GM19438 (cell line): Measurements from ENCODE around the gene MBD3.

ENCODE experiments used
- ATAC-seq: cut with Tn5 transposase; IDR thresholded peaks from one replicate; pipeline ENCODE4 v1.9.1; 2021; ENCODE audit warnings: low read depth; ENCODE audit not compliant: unreplicated experiment

Gene MBD3

DNA sequence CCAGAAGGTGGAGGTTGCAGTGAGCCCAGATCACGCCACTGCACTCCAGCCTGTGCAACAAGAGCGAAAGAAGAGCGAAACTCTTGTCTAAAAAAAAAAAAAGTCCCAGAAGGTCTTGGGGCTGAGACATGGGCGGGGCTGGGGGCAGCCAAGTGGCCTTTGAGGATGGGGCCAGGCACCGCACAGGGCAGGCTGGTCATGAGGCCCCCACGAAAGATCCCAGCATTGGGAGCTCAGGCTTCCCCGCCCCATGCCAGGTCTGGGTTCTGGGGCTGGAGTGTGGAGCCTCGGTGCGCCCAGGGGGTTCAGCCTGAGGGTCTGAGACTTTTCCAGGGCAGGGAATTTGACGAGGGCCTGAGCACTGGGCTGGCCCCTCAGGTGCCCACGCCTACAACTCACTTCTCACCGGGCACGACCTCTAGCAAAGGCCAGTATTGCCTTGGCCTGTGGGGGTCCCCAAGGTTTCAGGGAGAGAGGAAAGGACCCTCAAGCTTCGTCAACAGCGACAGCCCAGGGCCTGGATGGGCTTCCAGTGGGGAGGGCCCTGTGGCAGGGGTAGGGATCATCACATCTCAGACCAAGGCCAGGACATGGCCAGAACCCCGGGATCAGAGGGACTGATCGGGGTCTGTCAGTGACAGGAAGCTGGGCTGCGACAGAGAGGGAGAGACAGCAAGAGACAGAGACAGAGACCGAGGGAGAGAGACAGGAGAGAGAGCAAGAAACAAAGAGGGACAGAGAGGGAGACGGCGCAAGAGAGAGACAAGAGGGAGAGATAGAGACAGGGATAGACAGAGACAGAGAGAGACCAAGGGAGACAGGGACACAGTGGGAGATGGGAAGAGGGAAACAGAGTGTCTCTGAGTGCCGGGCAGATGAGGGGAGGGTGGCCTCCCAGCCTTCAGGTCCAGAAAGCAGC, 17.1 kb downstream of the MBD3 start:
- ATAC-seq, result no peak

DNA sequence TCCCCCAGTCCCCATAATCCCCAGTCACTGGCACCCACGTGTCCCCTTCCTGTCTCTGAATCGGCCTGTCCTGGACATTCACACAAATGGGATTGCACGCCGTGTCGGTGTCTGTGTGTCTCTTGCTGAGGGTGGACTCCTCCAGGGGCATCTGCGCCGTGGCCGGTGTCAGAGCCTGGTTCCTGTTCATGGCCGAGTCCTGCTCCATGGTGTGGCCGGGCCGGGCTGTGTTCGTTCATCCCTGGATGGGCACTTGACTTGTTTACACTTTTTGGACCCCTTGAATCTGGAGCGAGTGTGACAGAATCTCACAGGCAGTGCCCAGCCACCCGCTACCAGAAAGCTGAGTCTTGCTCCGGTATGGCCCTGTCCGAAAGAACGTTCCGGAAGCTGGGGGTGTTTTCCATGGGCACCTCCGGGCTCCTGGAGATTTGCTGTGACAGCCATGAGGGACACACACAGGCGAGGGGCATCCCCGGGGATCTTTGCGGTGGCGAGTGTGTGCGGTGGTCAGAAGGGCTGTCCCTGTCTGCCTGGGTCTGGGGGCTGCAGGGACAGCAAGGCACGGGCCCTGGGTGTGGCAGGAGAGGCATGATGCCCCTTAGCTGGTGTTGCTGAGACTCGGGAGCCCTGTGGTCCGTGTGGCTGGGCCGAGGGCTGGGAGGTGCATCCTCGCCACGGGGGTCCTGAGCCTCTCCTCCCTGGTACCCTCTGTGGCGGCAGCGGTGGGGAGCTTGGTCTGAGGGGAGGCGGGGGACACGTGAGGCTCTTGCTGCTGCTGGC, 18.1 kb downstream of the MBD3 start:
- no peak for ATAC-seq

DNA sequence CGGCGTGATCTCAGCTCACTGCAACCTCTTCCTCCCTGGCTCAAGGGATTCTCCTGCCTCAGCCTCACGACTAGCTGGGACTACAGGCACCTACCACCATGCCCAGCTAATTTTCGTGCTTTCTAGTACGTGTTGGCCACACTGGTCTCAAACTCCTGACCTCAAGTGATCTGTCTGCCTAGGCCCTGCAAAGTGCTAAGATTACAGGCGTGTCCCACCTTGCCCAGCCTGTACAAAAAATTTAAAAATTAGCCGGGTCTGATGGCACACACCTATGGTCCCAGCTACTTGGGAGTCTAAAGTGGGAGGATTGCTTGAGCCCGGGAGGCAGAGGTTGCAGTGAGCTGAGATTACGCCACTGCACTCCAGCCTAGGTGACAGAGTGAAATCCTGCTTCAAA, 19.9 kb downstream of the MBD3 start:
- no peak for ATAC-seq

DNA sequence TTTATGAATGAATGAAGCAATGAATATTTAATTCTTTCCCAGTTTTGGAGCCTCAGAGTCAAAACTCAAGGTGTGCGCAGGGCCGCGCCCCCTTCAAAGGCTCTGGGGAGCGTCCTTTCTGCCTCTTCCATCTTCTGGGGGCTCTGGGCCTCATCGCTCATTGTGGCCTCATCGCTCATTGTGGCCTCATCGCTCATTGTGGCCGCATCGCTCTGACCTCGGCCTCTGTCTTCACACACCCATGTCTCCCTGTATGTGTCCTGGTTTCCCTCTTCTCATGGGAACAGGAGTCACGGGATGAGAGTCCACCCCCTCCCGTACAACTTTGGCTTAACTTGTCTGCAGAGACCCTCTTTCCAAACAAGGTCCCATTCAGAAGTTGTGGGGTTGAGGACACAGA, 21.3 kb downstream of the MBD3 start:
- ATAC-seq, result no peak

DNA sequence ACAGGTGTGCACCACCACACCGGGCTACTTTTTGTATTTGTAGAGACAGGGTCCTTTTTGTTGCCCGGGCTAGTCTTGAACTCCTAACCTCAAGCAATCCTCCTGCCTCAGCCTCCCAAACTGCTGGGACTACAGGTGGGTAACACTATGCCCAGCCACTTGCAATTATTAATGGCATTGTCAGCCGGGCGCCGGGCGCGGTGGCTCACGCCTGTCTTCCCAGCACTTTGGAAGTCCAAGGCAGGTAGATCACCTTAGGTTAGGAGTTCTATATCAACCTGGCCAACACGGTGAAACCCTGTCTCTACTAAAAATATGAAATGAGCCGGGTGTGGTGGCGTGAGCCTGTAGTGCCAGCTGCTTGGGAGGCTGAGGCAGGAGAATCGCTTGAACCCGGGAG, 21.8 kb downstream of the MBD3 start:
- no peak for ATAC-seq

DNA sequence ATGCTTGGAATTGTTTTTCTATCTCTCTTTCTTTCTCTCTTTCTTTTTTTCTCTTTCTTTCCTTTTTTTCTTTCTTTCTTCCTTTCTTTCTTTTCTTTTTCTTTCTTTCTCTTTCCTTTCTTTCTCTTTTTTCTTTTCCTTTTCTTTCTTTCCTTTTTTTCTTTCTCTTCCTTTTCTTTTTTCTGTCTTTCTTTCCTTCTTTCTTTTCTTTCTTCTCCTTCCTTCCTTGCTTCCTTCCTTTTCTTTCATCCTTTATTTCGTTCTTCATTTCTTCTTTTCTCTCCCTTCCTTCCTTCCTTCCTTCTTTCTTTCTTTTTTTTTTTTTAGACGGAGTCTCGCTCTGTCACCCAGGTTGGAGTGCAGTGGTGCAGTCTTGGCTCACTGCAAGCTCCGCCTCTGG, 22.7 kb downstream of the MBD3 start:
- no peak for ATAC-seq

DNA sequence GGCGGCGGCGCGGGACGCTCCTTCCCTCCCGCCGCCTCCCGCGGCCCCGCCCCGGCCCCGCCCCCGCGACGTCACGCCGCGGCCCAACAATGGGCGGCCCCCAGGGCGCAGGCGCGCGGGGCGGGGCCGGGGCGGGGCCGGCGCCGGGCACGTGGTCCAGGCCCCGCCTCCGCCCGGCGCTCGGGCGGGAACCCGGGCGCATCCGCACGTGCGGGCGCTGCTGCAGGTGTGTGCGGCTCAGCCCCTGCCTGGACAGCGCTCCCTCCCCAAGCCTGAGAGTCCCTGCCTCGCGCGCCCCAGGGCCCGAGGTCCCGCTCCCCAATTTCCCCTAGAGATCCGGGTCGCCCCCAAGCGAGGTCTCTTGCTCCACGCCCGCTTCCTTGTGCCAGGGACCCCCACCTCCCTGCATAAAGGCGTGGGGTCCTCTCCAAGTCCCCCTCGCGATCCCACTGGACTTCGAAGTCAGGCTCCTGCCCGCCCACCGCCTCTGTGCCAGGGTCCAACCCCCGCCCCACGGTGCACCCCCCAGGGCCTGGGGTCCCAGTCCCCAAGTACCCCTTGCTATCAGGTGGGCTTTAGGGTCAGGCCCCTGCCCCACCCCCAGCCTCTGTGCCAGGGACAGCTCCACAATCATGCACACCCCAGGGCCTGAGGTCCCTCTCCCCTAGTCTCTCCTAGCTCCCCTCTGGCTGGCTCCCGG, 24.2 kb downstream of the MBD3 start, which contains the start of gene MEX3D:
MEX3D (minus strand) TSS at position 6 of the 700 bp plus-strand sequence. CDS start 267 bp downstream, outside the sequence.
- ATAC-seq, result peak; percentile 59

DNA sequence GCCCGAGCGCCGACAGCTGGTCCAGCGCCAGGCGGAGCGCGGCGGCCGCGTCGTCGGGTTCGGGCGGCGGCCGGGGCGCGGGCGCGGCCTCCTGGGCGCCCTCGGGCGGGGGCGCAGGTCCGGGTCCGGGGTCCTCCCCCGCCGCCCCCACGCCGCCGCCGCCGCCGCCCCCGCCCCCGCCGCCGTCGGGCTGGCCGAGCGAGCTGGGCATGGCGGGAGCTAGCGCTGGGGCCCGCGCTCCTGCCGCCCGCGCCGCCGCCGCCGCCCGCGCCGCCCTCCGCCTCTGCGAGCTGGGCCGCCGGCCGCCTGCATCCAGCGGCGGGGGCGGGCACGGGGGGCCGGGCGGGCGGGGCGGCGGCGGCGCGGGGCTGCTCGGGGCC, 24.8 kb downstream of the MBD3 start:
- ATAC-seq, result no peak

DNA sequence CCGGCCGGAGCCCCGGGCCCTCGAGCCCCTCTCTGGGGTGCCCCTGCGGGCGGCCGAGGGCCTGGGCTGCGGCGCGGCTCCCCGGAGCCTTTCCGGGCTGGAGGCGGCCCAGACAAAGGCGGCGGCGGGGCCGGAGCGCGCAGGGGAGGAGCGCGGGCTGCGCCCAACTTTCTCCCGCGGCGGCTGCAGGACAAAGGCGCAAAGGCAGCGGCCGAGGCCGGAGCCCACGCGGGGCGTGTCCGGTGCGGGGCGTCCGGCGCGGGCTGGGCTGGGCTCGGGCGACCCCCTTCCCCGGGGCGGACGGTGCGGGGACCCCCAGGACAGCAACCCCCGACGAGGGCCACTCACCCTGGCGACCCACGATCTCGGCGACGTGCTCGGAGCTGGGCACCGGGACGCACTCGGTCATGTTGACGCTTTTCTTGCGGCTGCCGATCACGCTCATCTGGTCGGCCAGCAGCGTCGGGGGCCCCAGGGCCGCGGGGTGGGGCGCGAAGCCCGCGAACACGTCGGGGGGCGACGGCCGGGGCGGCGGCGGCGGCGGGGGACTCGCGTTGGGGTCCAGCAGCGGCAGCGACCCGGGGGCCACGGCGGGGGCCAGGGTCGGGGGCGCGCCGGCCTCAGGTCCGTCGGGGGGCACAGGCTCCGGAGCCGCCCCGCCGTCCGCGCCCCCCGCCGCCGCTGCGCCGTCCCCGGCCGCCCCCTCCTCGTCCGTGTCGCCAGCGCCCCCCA, 25.4 kb downstream of the MBD3 start:
- no peak for ATAC-seq

DNA sequence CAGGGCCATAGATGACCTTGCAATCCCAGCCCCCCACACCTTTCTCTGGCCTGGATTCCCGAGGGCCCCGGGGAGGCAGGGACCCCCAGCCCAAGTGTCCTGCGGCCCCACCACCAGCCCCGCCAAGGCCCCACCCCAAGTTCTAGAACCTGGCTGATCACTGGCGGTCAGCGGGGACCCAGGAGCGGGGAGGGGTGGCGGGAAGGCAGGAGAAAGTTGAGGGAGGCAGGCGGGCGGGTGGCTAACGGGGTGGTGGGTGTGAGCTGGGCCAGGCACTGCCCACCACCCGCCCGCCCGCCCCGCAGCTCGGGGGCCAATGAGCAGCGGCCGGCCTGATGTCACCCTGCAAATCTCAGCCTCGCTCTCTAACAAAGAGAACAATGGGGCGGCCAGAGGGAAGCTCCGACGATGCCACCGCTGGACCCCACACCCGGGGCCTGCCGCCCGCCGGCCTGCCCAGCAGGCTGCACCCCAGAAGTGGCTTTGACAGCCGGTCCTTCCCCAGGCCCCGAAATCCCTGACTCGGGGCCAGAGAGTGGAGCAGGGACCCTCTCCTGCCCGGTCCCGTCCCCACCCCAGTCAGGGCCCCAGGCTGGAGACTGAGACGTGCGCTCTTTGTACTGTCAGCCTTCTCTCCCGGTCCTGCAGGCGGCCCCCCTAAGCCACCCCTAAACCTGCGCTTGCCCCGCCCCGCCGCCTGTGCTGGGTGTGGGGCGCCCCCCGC, 26.1 kb downstream of the MBD3 start:
- no peak for ATAC-seq

DNA sequence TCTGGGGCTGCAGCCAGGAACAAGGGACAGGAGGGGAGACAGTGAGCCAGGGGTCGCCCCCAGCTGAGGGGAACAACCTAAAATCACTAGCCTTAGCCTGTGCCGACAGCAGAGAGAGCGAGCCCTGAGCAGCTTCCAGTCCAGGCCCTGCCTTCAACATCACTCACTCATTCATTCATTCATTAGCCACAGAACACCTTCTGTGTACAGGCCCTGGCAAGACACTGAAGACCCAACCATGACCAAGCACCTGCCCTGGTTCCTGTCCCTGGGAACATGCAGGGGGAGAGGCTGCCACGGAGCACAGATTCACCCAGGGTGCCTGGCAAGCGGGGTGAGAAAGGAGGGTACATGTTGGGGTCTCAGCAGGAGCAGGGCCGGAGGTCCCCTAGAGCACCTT, 29.4 kb downstream of the MBD3 start:
- no peak for ATAC-seq

DNA sequence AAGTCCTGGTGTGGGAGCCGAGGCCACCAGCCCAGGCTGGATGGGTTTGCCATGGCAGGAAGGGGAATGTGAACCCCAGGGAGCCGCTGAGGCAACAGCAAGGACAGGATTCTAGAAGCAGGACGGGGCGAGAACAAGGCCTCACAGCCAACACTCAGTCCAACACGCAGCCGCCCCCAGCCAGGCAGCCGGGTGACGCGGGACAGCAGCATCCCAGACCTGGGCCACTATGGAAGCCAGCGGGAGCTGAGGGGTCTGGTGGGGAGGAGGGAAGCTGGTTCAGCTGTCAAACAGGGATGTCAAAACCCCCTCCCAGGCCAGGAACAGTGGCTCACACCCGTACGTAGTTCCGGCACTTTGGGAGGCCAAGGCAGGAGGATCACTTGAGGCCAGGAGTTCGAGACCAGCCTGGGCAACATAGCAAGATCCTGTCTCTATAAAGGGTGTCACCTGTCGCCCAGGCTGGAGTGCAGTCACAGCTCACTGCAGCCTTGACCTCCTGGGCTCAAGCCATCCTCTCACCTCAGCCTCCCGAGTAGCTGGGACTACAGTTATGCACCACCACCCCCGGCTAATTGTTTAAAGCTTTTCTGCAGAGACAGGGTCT, 31.3 kb downstream of the MBD3 start:
- ATAC-seq, result no peak

DNA sequence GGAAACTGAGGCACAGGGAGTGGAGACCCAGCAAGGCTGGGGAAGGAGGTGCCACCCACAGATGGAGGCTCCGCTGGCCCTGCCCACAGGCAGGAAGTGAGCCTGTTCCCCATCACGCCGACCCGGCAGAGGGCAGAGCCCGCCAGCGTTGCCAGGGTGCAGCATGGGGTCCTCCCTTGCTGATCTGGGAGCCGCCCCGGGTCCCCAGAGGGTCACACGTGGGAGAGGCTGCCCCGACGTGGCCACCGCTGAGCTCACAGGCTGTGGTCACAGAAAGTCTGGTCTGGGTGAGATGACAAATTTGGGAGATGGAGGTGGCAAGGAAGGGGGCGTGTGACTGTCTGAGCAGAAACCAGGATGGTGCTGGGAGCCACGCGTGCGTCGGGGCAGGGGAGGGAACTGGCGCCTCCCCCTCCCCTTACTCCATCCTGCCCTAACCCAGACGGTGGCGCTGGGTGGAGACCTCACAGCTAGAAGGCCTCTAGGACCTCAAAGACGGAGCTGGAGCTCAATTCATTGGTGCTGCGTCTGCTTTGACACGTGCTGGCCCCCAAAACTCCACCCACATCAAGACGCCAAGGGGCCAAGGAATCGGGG, 32.3 kb downstream of the MBD3 start:
- ATAC-seq, result no peak

DNA sequence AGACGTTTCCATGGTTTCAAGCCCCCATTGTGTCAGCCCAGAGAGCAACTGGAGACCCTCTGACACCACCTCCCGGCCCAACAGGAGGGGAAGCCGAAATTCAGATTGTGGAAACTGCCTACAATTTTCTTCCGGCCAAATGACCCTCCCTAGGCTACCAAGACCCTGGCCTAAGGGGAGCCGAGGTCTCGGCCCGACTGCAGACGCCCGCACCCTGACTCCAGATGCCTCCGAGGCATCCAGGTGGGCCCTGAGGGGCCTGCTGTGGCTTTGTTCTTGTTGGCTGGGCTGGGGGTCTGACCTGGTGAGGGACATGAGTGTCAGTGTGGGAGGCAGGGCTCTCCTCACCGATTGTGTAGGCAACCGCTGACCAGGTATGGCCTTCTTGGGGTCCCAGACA, 34.1 kb downstream of the MBD3 start:
- no peak for ATAC-seq

DNA sequence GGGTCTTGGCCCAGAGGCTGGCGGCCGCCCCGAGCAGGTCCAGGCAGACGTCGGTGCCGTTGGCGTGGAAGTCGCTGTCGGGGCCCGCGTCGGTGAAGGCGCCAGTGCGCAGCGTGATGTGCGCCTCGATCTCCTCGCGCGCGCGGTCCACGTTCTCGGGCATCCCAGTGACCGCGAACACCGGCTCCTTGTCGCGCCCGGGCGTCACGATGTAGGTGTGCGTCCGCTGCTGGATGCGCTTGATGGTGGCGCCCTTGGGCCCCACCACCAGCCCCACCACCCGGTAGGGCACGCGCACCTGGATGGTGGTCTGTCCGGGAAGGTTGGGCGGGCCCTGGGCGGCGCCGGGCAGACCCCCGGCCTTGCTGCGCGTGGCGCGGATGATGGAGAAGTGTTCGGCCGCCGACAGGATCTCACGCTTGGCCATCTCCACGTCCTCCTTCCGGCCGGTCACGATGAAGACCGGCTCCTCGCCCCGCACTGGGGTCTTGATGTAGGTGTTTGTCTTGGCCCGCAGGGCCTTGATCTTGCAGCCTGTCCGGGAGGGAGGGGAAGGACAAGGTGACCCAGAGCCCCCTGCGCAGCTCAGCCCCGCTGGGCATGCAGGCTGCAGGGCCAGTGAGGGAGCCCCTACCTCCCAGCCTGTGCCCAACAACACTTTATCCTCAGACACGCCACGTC, 36.1 kb downstream of the MBD3 start:
- no peak for ATAC-seq

DNA sequence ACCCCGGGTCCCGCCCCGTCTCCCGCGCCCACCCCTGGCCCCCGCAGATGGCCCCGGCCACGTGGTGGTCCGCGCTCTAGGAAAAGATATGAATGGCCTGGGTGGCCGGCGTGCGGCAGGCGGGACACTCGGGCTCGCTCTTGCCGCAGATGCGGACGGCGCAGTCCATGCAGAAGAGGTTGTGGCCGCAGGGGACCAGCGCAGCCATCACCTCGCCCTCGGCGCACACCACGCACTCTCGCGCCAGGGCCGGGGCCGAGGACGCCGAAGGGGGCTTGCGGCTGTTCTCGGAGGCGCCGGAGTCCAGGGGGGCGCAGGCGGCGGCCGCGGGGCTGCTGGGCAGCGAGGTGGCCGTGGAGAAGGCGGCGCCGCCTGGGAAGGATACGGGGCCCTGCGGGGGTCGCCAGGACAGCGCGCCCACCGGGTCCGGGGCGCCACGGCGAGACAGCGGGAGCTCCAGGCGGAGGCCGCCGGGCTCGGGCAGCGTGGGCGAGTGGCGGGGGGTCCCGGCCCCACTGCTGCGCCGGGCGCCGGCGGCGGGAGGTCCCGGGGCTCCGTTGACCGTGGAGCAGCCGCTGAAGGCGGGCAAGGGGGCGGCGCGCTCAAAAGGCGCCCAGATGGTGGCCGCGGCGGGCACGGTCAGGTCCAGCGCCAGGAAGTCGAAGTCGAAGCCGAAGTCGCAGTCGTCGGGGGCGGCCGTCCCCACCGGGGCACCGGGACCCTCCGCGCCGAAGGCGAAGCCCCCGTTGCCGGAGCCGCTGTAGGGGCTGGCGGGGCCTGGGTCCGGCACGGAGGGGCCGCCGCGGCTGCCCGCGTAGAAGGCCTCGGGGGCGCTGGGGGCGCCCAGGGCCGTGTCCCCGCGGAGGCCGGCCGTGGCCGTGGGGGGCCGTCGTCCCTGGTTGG, 36.9 kb downstream of the MBD3 start:
- ATAC-seq, result no peak

DNA sequence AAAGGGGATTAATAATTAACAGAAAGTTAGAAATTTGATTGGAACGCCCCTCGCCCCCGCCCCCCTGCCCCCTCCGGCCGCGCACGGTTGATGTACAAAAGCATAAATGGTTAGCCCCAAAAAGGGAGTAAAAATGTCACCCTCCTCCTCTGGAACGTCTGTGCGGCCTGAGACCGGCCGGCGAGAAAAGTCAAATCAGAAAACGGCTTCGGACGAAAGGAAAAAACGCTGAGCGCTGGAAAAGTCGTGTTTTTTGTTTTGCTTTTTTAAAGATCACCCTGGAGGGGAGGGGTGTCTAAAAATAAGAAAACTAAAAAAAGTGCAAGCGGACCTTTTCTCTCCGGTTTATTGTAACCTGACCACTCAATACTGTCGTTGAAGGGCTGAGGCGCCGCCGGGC, 37.7 kb downstream of the MBD3 start:
- ATAC-seq, result no peak
